GM19463 (cell line): ENCODE data around the gene IGFLR1.

Experiments
- ATAC-seq: cut with Tn5 transposase; IDR thresholded peaks from one replicate; pipeline ENCODE4 v1.9.1; 2021; ENCODE audit warnings: mild to moderate bottlenecking, moderate library complexity; ENCODE audit not compliant: unreplicated experiment

Gene IGFLR1, protein sequence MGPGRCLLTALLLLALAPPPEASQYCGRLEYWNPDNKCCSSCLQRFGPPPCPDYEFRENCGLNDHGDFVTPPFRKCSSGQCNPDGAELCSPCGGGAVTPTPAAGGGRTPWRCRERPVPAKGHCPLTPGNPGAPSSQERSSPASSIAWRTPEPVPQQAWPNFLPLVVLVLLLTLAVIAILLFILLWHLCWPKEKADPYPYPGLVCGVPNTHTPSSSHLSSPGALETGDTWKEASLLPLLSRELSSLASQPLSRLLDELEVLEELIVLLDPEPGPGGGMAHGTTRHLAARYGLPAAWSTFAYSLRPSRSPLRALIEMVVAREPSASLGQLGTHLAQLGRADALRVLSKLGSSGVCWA

DNA sequence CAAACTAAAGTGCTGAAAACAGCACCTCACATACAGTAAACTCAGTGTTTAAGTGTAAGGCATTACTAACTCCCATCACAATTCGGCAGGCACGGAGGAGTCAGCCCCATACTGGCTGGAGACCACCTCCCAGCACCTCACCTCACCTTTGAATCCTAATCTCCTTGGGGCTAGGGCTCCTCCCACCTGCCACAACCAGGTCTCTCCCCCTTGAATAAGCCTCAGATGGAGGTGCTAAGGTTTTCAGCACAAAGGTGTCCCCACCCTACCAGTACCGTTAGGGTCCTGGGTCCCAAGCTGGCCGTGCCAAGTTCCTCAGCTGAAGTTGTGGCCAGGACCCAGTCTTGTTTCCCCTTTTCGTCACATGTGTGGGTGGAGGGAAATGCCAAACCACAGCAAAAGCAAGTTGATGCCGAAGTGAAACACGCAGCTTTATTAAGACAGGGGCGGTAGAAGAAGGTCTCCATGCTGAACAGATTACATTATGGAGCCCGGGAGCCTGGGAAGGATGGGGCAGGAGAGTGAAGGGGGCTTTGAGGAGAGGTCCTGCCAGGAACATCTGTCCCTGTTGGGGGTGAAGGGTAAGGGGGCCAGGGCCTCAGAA lies at the start of gene IGFLR1:
Gene IGFLR1, minus strand, starts transcription at position 332 of the 604 bp plus-strand sequence. CDS start 1,272 bp downstream, outside the sequence.
- no peak for ATAC-seq

GRCh38 chr19:35791814-35792279 lies 49.6 kb upstream of the IGFLR1 start:
- ATAC-seq: no peak

DNA sequence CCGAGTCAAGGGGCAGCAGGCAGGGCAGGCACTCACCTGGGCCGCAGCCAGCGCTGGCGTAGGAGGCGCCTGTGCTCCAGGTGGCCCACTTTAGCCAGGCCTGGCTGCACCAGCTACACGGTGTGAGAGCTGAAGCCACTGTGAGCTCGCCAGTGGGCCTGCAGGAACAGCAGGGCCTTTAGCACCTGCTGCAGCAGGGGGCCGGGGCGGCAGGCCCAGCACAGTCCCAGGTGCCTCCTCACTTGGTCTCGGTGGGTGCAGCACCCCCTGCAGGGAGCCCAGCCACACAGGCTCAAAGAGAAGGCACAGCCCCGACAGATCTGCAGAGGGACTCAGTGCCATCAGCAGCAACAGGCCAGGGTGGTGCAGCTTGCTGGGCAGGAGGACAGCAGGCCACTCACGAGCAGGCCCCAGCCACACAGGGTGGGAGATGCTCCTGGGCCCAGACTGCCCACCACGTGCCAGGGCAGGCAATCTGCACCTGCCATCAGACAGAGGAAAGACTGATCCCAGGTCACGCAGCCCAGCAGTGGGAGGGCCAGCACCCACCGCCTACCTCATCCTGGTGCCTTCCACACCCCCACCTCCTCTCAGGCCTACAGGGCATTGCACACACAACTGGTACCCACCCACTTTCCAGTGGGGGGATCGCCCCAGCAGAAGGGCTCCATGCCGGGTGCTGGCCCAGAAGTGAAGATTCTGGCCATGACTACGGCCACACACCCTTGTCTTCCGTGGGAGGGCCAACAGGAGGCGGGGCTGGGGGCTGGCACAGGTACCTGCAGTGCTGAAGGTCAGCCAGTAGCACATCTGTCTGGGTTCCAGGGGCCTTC lies 48.9 kb upstream of the IGFLR1 start:
- no peak for ATAC-seq

- ATAC-seq: no peak
Measured at GRCh38 chr19:35789978-35790944, 48.0 kb upstream of the IGFLR1 start.

- ATAC-seq: no peak
Measured at GRCh38 chr19:35789195-35789977, 47.1 kb upstream of the IGFLR1 start.

- no peak for ATAC-seq
Measured at GRCh38 chr19:35788205-35788960, 46.1 kb upstream of the IGFLR1 start.

DNA sequence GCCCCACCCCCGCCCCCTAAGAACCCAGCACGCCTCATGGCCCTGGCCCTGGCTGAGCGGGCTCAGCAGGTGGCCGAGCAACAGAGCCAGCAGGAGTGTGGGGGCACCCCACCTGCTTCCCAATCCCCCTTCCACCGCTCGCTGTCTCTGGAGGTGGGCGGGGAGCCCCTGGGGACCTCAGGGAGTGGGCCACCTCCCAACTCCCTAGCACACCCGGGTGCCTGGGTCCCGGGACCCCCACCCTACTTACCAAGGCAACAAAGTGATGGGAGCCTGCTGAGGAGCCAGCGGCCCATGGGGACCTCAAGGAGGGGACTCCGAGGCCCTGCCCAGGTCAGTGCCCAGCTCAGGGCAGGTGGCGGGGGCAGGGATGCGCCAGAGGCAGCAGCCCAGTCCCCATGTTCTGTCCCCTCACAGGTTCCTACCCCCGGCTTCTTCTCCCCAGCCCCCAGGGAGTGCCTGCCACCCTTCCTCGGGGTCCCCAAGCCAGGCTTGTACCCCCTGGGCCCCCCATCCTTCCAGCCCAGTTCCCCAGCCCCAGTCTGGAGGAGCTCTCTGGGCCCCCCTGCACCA lies 45.1 kb upstream of the IGFLR1 start:
- ATAC-seq: no peak

GRCh38 chr19:35786299-35787160 lies 44.3 kb upstream of the IGFLR1 start:
- ATAC-seq: no peak

DNA sequence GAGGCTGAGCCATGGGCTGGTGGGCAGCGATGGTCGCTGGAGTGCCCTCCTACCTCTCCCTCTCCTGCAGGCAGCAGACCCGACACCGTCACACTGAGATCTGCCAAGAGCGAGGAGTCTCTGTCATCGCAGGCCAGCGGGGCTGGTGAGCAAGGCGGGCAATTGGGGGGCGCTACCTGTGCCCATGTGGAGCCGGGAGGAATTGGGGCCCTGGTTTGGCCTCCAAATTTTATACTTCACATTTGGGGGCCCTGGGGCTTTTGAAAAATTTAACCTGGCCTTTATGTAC lies 43.0 kb upstream of the IGFLR1 start:
- no peak for ATAC-seq

GRCh38 chr19:35784503-35785338 lies 42.5 kb upstream of the IGFLR1 start:
- no peak for ATAC-seq

DNA sequence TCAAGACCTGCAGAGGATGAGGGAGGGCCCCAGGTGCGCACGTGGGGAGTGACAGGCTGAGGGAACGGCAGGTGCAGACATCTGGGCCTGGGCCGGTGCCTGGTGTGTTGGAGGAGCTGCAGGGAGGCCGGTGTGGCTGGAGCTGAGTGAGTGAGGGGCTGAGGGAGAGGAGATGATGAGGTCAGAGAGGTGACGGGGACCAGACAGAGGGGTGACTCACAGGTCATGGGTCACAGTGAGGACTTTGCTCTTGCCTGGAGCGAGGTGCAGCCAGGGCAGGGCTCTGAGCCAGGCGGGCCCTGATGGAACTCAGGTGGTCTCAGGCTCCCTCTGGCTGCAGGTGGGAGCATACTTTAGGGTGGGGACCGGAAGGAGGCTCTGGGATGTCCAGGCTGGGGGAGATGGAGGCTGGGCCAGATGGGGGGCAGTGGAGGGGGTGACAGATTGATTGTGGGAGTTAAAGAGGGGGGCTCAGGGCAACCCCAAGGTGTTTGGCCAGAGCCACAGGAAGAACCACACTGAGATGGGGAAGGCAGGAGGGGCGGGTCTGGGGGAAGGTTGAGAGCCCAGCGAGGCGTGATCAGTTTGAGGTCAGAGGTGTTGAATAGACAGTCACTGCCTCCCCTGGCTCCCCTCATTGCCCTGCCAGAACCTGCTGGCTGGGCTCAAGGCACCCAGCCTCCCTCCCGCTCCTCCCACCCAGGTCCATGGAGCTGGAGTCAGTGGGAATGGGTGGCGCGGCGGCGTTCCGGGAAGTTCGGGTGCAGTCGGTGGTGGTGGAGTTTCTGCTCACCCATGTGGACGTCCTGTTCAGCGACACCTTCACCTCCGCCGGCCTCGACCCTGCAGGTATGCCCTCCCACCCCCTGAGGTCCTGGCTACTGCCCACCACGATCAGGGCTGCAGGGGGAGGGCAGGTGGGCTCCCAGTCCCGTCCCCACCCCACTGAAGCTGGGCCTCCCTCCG lies 41.5 kb upstream of the IGFLR1 start:
- no peak for ATAC-seq

DNA sequence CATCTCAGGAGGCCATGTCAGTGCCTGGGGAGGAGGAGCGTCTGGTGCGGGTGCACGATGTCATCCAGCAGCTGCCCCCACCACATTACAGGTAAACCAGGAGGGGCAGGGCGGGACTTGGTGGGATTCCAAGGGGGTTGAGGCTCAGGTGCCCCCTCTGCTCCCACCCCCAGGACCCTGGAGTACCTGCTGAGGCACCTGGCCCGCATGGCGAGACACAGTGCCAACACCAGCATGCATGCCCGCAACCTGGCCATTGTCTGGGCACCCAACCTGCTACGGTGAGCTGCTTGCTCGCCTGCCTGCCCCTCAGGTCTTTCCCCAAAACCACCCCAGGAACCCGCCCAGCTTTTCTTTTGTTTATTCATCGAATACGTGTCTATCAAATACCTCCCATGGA lies 40.3 kb upstream of the IGFLR1 start:
- ATAC-seq: no peak

- ATAC-seq: no peak
Measured at GRCh38 chr19:35781650-35782049, 39.4 kb upstream of the IGFLR1 start.

GRCh38 chr19:35780717-35781116 lies 38.5 kb upstream of the IGFLR1 start:
- ATAC-seq: no peak

DNA sequence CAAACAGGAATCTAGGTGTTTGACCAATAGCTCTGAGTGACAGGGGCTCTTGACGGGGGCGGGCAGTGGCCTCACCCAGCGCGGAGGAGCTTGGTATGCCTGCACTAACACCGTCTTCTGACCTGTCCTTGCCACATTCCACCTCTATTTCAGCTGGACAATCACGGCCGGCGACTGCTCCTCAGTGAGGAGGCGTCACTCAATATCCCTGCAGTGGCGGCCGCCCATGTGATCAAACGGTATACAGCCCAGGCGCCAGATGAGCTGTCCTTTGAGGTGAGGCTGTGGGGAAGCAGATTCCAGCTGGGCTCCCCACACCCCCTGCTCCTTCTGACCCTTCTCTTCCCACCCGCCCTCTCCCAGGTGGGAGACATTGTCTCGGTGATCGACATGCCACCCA lies 37.8 kb upstream of the IGFLR1 start:
- ATAC-seq: no peak

GRCh38 chr19:35779033-35779432 lies 36.8 kb upstream of the IGFLR1 start:
- ATAC-seq: no peak
